ENCODE results near the gene LTB4R. TPM values are rescaled to one million over a fixed set of nuclear protein-coding genes. Genes with fewer than 3 reads are reported as not detected.
"Not testable (repeated sequence)": the region's sequence is repeated elsewhere in the genome, so short reads cannot be mapped to it uniquely, and the experiment has no call there.

Gene LTB4R
- total RNA-seq, 4 donors from 2014 or later = 0.13 to 2.2 (median 0.75) TPM

DNA sequence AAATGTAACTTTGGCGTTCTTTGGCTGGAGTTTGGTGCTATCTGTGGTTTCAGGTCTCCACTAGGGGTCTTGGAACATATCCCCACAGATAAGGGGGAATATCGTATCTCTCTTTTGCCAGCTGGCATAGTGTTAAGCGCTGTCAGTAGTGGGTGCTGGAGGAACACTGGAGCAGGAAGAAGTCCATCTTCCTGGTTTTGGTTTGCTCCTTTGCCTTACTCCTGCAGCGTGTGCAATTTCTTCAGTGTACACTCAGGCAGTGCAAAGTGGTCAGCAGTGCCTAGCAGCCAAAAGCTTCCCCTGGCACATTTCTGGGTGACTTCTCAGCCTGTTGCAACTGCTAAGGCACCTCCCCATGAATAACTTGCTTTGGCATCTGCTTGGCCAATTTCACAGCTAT is 40.2 kb downstream of the LTB4R start:
- Histone ChIP-seq H3K4me3 (no peak overlapping the region), H3K27me3 (peaks cover 0 to 14% (median 9%) of the 10 kb centered on the region in 3 donors), H3K9me3 (no peaks in the 10 kb centered on the region), H3K36me3 (no peaks in the 10 kb centered on the region), H3K4me1 (no peaks in the 10 kb centered on the region), H3K27ac (no peak overlapping the region)
- ATAC-seq (no peak), DNase-seq (no peak)
- no peak for TF ChIP-seq POLR2A (IDR thresholded peaks at IDR 0.05)
- TF ChIP-seq, protein P1, sequence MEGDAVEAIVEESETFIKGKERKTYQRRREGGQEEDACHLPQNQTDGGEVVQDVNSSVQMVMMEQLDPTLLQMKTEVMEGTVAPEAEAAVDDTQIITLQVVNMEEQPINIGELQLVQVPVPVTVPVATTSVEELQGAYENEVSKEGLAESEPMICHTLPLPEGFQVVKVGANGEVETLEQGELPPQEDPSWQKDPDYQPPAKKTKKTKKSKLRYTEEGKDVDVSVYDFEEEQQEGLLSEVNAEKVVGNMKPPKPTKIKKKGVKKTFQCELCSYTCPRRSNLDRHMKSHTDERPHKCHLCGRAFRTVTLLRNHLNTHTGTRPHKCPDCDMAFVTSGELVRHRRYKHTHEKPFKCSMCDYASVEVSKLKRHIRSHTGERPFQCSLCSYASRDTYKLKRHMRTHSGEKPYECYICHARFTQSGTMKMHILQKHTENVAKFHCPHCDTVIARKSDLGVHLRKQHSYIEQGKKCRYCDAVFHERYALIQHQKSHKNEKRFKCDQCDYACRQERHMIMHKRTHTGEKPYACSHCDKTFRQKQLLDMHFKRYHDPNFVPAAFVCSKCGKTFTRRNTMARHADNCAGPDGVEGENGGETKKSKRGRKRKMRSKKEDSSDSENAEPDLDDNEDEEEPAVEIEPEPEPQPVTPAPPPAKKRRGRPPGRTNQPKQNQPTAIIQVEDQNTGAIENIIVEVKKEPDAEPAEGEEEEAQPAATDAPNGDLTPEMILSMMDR (IDR thresholded peaks at IDR 0.05 in 4 of 5, conservative IDR thresholded peaks at IDR 0.05 in 1 of 5) = no peak
- in situ Hi-C loops (cut with MboI; ENCODE audit: low sequenced_read_pairs in 4 of 4) (no loop called here), intact Hi-C loops (cut with DNase I; ENCODE audit: low total_unique reads) (no loop called here)

DNA sequence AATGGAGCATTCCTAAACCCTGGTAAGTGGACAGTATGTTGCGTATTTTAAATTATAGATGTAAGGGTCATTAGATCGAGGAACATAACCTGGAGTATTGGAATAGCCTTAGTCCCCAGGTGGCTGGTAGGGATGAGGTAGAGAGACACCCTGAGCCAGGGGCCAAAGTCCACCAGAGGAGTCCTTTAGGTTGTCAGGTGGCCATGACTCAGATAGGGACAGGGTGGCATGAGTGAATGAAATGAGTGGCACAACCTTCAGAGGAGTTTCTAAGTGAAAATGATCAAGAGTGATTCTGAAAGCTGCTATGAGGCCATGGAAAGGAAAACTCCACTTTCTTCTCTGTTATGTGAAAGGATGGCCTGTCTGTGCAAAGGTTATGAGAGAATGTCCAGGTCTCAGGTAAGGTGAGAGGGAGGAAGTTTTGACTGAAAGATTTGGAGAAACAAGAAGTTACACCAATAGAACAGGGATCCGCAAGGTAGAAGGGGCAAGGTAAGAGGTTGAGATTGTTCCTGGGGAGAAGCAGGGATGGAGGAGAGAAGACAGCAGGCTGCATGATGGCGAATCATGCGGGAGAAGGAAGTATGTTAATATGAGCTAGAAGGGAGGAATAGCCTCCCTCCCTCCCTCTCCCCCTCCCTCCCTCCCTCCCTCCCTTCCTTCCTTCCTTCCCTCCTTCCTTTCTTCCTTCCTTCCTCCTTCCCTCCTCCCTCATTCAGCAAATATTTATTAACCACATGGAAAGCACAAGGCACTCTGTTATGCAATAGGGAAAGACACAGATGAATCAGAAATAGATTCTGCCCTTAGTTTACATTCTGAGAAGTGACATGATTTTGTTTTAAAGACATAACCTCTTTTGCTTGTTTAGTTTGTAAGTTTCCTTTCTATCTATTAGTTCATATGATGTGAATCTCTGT is 42.5 kb downstream of the LTB4R start:
- DNase-seq = no peak
- H3K36me3 ChIP-seq = no peaks in the 10 kb centered on the region
- H3K4me3 ChIP-seq = no peak overlapping the region
- H3K4me1 ChIP-seq = no peaks in the 10 kb centered on the region
- intact Hi-C loops (cut with DNase I; ENCODE audit: low total_unique reads) = no loop called here
- in situ Hi-C loops (cut with MboI; ENCODE audit: low sequenced_read_pairs in 4 of 4) = no loop called here
- ATAC-seq = no peak
- TF ChIP-seq POLR2A (IDR thresholded peaks at IDR 0.05) = no peak
- TF ChIP-seq, protein P1 (IDR thresholded peaks at IDR 0.05 in 4 of 5, conservative IDR thresholded peaks at IDR 0.05 in 1 of 5) = no peak
- no peak overlapping the region for H3K27ac ChIP-seq
- no peaks in the 10 kb centered on the region for H3K9me3 ChIP-seq
- H3K27me3 ChIP-seq = peaks cover 0 to 10% (median 9%) of the 10 kb centered on the region in 3 donors

GRCh38 chr14:24354482-24354825 is 43.2 kb downstream of the LTB4R start:
- H3K4me3 ChIP-seq; intact Hi-C loops (cut with DNase I; ENCODE audit: low total_unique reads): not testable (repeated sequence)

GRCh38 chr14:24355009-24355408 is 43.7 kb downstream of the LTB4R start:
- in situ Hi-C loops (cut with MboI; ENCODE audit: low sequenced_read_pairs in 4 of 4) = no loop called here

More at GRCh38 chr14:24354482-24354825, 43.2 kb downstream of the LTB4R start:
- in situ Hi-C loops (cut with MboI; ENCODE audit: low sequenced_read_pairs in 4 of 4); H3K27ac ChIP-seq; DNase-seq; H3K27me3 ChIP-seq; H3K9me3 ChIP-seq; ATAC-seq; H3K36me3 ChIP-seq; H3K4me1 ChIP-seq: not testable (repeated sequence)

GRCh38 chr14:24356208-24356607 is 44.9 kb downstream of the LTB4R start:
- Histone ChIP-seq H3K27me3 (peaks cover 0 to 8% (median 8%) of the 10 kb centered on the region in 3 donors), H3K27ac (no peak overlapping the region), H3K4me3 (no peak overlapping the region), H3K4me1 (no peaks in the 10 kb centered on the region), H3K36me3 (no peaks in the 10 kb centered on the region), H3K9me3 (no peaks in the 10 kb centered on the region)
- in situ Hi-C loops (cut with MboI; ENCODE audit: low sequenced_read_pairs in 4 of 4) = no loop called here
- intact Hi-C loops (cut with DNase I; ENCODE audit: low total_unique reads) = no loop called here
- TF ChIP-seq, protein P1 (IDR thresholded peaks at IDR 0.05 in 4 of 5, conservative IDR thresholded peaks at IDR 0.05 in 1 of 5) = no peak
- no peak for TF ChIP-seq POLR2A (IDR thresholded peaks at IDR 0.05)
- DNase-seq (no peak), ATAC-seq (no peak)

More at GRCh38 chr14:24355009-24355408, 43.7 kb downstream of the LTB4R start:
- no peak overlapping the region for H3K4me3 ChIP-seq
- H3K27ac ChIP-seq = no peak overlapping the region
- TF ChIP-seq POLR2A (IDR thresholded peaks at IDR 0.05) = no peak
- TF ChIP-seq, protein P1 (IDR thresholded peaks at IDR 0.05 in 4 of 5, conservative IDR thresholded peaks at IDR 0.05 in 1 of 5) = no peak
- ATAC-seq = no peak
- intact Hi-C loops (cut with DNase I; ENCODE audit: low total_unique reads) = no loop called here
- H3K27me3 ChIP-seq = peaks cover 0 to 9% (median 8%) of the 10 kb centered on the region in 3 donors
- H3K4me1 ChIP-seq = no peaks in the 10 kb centered on the region
- DNase-seq = no peak
- no peaks in the 10 kb centered on the region for H3K36me3 ChIP-seq
- no peaks in the 10 kb centered on the region for H3K9me3 ChIP-seq

All from gastrocnemius medialis (tissue), 4 donors.